Measurements from ENCODE around the gene IZUMO1.

DNA sequence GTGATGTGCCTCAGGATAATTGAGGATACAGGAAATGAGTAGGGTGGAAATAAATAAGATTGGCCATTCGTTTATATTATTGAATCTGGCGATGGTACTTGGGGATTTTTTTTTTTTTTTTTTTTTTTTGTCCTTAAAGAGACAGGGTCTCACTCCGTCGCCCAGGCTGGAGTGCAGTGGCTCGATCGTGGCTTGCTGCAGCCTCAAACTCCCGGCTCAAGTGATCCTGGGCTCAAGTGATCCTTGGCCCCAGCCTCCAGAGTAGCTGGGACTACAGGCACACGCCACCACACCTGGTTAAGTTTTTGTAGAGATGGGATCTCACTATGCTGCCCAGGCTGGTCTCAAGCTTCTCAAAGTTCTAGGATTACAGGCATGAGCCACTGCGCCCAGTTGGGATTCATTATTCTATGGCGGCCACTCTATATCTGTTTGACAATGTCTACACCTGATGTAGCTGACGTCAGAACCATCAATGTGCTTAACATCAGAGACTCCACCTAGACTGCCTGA lies 24.5 kb downstream of the IZUMO1 start:
- TF ChIP-seq TAF1 (IDR thresholded peaks at IDR 0.05; ENCODE audit: borderline replicate concordance, low read depth, low read length) (no peak), POLR2A (IDR thresholded peaks at IDR 0.05; ENCODE audit: low read depth, low read length) (no peak), POLR2AphosphoS5 (IDR thresholded peaks at IDR 0.05; ENCODE audit: low read depth, low read length) (no peak)

All from GM12892 (cell line).